Bronchial smooth muscle cell (primary cell): ENCODE measurements around the gene RWDD4. TPM values are rescaled to one million over a fixed set of nuclear protein-coding genes. Genes with fewer than 3 reads are reported as not detected.

Experiments used
- total RNA-seq: library from RNA; depleted of rRNA; stranded (reverse); fragments of >200 nt; gene quantifications from 2 replicates; pipeline ENCODE4 v1.2.1, GENCODE V29; 2014

Gene RWDD4
- 8.8 and 13.2 TPM in 2 replicates for total RNA-seq

DNA sequence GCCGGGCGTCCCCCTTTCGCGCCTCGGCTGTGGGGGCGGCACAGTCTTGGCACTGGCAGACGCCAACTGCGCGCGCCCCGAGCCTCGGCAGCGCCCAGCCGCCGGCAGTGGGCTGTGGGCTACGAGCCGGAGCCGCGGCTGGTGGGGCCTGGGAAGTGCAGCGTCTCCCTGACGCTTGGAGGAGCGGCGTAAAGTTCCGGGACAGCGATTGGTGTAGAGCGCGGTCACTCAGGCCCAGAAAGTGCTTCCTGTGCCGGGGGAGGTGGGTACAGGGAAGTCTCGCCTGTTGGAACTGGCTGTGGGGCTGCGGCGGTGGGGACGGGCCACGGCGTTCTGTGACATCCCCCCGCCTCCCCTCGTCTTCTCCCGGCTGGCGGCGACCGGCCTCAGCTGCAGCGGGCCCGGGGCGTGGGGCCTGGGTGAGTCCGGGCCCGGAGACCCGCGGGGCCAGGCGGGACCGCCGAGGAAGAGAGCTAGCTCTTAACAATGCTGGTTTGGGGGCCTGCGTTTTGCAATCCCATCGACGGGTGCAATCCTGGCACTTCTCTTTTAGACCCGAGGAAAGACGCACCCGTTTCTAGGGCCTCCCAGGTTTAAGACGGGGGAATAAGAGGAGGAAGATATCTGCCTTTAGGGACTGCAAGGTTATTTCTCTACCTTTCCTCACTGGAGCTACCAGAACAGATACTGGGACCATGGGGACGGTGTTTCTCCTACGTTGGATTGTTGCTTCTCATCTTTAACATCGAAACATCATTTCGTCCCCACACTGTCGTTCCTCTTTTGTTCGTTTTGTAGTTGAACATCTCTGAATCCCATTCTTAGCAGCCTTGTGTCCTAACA is at the start of gene RWDD4, which contains the start of gene TRAPPC11:
RWDD4 (minus strand) TSS at position 157 of the 843 bp plus-strand sequence. CDS start 233 bp downstream, outside the sequence.
TRAPPC11 (plus strand) TSS at position 265 of the 843 bp plus-strand sequence. CDS start 4,575 bp downstream, outside the sequence.

Other genes with a start within 250 kb of the RWDD4 start
- gene CDKN2AIP, start 214.5 kb downstream of the RWDD4 start, total RNA-seq: 10.9 and 11.5 TPM in 2 replicates
- gene ING2, start 154.1 kb downstream of the RWDD4 start, total RNA-seq: 8.8 and 11.6 TPM in 2 replicates
- gene TRAPPC11, start 108 bp upstream of the RWDD4 start, total RNA-seq: 31.1 TPM in 2 replicates
- gene STOX2, start 246.1 kb upstream of the RWDD4 start, total RNA-seq: 1.1 and 2.2 TPM in 2 replicates